Right lobe of liver (tissue), 6 donors: ENCODE results near the gene BCAR3. TPM values are rescaled to one million over a fixed set of nuclear protein-coding genes. Genes with fewer than 3 reads are reported as not detected.
A peak's percentile ranks its signal among the peaks of the same experiment; 100 is the strongest.
"Not testable (repeated sequence)": the region's sequence is repeated elsewhere in the genome, so short reads cannot be mapped to it uniquely, and the experiment has no call there.

Experiments
- ATAC-seq, 4 donors: fragments of 200-7000 bp; cut with Tn5 transposase; one replicate each; pipeline ENCODE4 v1.9.1; 2020; ENCODE audit warnings: mild to moderate bottlenecking in 4 of 4, moderate library complexity in 4 of 4
- DNase-seq, 3 donors: peaks; one replicate each; pipeline ENCODE4 v3.0.0-alpha.2; 2020
- H3K27ac ChIP-seq, 3 donors: fragments of 200-600 bp; one replicate each; pipeline ENCODE4 v1.8.0; 2022
- H3K27me3 ChIP-seq, 2 donors: fragments of 200-600 bp; one replicate each; pipeline ENCODE4 v1.8.0; 2022
- H3K36me3 ChIP-seq, 4 donors: fragments of 200-600 bp; sonication (generic) in 1 of 4; one replicate each; pipeline versions ENCODE4 v1.5.1 to v1.8.0; 2017 to 2022; ENCODE audit warnings: control low read depth in 1 of 4
- H3K4me1 ChIP-seq, 4 donors: fragments of 200-600 bp; sonication (generic) in 1 of 4; one replicate each; pipeline versions ENCODE4 v1.5.1 to v1.8.0; 2017 to 2022; ENCODE audit warnings: control low read depth in 1 of 4
- H3K4me3 ChIP-seq, 3 donors: fragments of 200-600 bp; one replicate each; pipeline ENCODE4 v1.8.0; 2022
- H3K9me3 ChIP-seq, 4 donors: fragments of 200-600 bp; sonication (generic) in 1 of 4; one replicate each; pipeline versions ENCODE4 v1.5.1 to v1.8.0; 2017 to 2022; ENCODE audit warnings: control low read depth in 1 of 4
- CTCF ChIP-seq, 4 donors: fragments of 200-600 bp in 3 of 4; fragments of 450-650 bp in 1 of 4; IDR thresholded peaks; one replicate each; pipeline versions ENCODE4 v1.5.1 to v1.8.0; 2016 to 2022; ENCODE audit warnings: antibody characterized with exemption in 4 of 4, mild to moderate bottlenecking in 2 of 4
- POLR2A ChIP-seq: fragments of 450-650 bp; IDR thresholded peaks from one replicate; pipeline ENCODE4 v1.6.1; 2017; ENCODE audit warnings: antibody characterized with exemption, mild to moderate bottlenecking
- WGBS: methylation state at CpG from one replicate; pipeline ENCODE4 v1.1.6; 2018; ENCODE audit warnings: low coverage, low lambda C conversion rate; ENCODE audit not compliant: insufficient coverage; ENCODE audit errors: missing lambda C conversion rate; 5-methylcytosine and 5-hydroxymethylcytosine counted together
- intact Hi-C, 2 donors: fragments of 100-400 bp; cut with DNase I; formaldehyde crosslinking; loops; one replicate each; pipeline versions ENCODE4 v1.11.2 to v1.14.1; 2022
- total RNA-seq, 6 experiments: library from RNA; depleted of rRNA in 2 of 6; stranded (reverse); fragments of >200 nt in 2 of 6; fragmentation: NEBNext Ultra II Directional in 3 of 6; extraction: Animal tissue kit (Norgen Biotek cat#: 25700) in 3 of 6; gene quantifications; one replicate each; pipeline versions ENCODE4 v1.1.0 to v1.2.4, GENCODE V29; 2016 to 2023
- donor health status: DM: no; HTN: yes; CAD: no.
- donor health status: DM: no; HTN: no; CAD: no.
- donor health status: DM: no; HTN: no; CAD: no.
- donor health status: DM: no; HTN: yes; CAD: no.
- donor health status: DM: no; HTN: yes; CAD: no.

Gene BCAR3
- total RNA-seq, 6 experiments from 2014 or later: 7.6 to 19.8 (median 12.9) TPM

- ATAC-seq (peak; percentile 80 to 88 (median 86)), DNase-seq (peak; percentile 85 to 93 (median 92))
- TF ChIP-seq CTCF (IDR thresholded peaks at IDR 0.05): no peak
- peak; percentile 56 for TF ChIP-seq POLR2A
- H3K9me3 ChIP-seq: no peaks in the 10 kb centered on the region
- H3K36me3 ChIP-seq: peaks cover 0 to 22% (median 4%) of the 10 kb centered on the region in 4 donors
- 43% methylated on average over 13 of the region's 17 CpGs for whole genome bisulfite sequencing
- H3K4me3 ChIP-seq: peak overlapping the region; percentile 29 to 52 (median 52)
- H3K4me1 ChIP-seq: peaks cover 0 to 46% (median 14%) of the 10 kb centered on the region in 4 donors
- H3K27me3 ChIP-seq: no peaks in the 10 kb centered on the region
- peak overlapping the region; percentile 80 to 95 (median 90) for H3K27ac ChIP-seq
- intact Hi-C loops: no loop called here
Measured at GRCh38 chr1:93591676-93592550, 89.7 kb downstream of the BCAR3 start.

- peaks cover 0 to 46% (median 14%) of the 10 kb centered on the region in 4 donors for H3K4me1 ChIP-seq
- DNase-seq, H3K9me3 ChIP-seq, H3K27me3 ChIP-seq, intact Hi-C loops: not testable (repeated sequence)
- peak in 3 of 4 donors; percentile 24 to 47 (median 40) for ATAC-seq
- peaks cover 0 to 18% (median 4%) of the 10 kb centered on the region in 4 donors for H3K36me3 ChIP-seq
- peak overlapping the region in 2 of 3 donors; percentile 90 to 95 for H3K27ac ChIP-seq
- 16% methylated on average over 3 of the region's 3 CpGs for WGBS
- H3K4me3 ChIP-seq: peak overlapping the region in 1 of 3 donors; percentile 52
Measured at GRCh38 chr1:93591291-93591675, 90.4 kb downstream of the BCAR3 start.

- DNase-seq (no peak), ATAC-seq (no peak)
- no peaks in the 10 kb centered on the region for H3K27me3 ChIP-seq
- TF ChIP-seq CTCF (IDR thresholded peaks at IDR 0.05) (no peak), POLR2A (no peak)
- no peak overlapping the region for H3K4me3 ChIP-seq
- 98% methylated on average over 8 of the region's 20 CpGs for WGBS
- peaks cover 0 to 45% (median 19%) of the 10 kb centered on the region in 4 donors for H3K4me1 ChIP-seq
- H3K36me3 ChIP-seq: peaks cover 0 to 18% (median 4%) of the 10 kb centered on the region in 4 donors
- no peak overlapping the region for H3K27ac ChIP-seq
- intact Hi-C loops: no loop called here
- no peaks in the 10 kb centered on the region for H3K9me3 ChIP-seq
Measured at GRCh38 chr1:93588955-93589354, 92.7 kb downstream of the BCAR3 start.

GRCh38 chr1:93588206-93588605 lies 93.4 kb downstream of the BCAR3 start:
- DNase-seq (no peak), ATAC-seq (no peak)
- Histone ChIP-seq H3K4me1 (peaks cover 0 to 40% (median 17%) of the 10 kb centered on the region in 4 donors), H3K4me3 (no peak overlapping the region), H3K27me3 (no peaks in the 10 kb centered on the region), H3K27ac (no peak overlapping the region), H3K9me3 (no peaks in the 10 kb centered on the region), H3K36me3 (peaks cover 0 to 18% (median 4%) of the 10 kb centered on the region in 4 donors)
- intact Hi-C loops: no loop called here
- 44% methylated on average over 6 of the region's 6 CpGs for WGBS
- TF ChIP-seq CTCF (IDR thresholded peaks at IDR 0.05) (no peak), POLR2A (no peak)

GRCh38 chr1:93587354-93587753 lies 94.3 kb downstream of the BCAR3 start:
- no peak for TF ChIP-seq CTCF (IDR thresholded peaks at IDR 0.05)
- no peak for TF ChIP-seq POLR2A
- H3K9me3 ChIP-seq: no peaks in the 10 kb centered on the region
- DNase-seq (no peak), ATAC-seq (no peak)
- H3K27me3 ChIP-seq: no peaks in the 10 kb centered on the region
- H3K4me3 ChIP-seq: no peak overlapping the region
- peaks cover 0 to 37% (median 15%) of the 10 kb centered on the region in 4 donors for H3K4me1 ChIP-seq
- H3K27ac ChIP-seq: no peak overlapping the region
- WGBS: 93% methylated on average over 3 of the region's 5 CpGs
- peaks cover 0 to 19% (median 4%) of the 10 kb centered on the region in 4 donors for H3K36me3 ChIP-seq
- intact Hi-C loops: no loop called here
